K562 (cell line): ENCODE results near the gene LGALS7B. TPM values are rescaled to one million over a fixed set of nuclear protein-coding genes. Genes with fewer than 3 reads are reported as not detected.

ENCODE experiments used
- ATAC-seq: fragments of 200-7000 bp; cut with Tn5 transposase; 3 replicates; pipeline ENCODE4 v1.9.1; 2020; ENCODE audit warnings: moderate library complexity
- BruUV-seq: library from RNA; stranded (reverse); fragments of 400-500 nt; replicated peaks from 2 replicates; lab custom pipeline; 2021; lab: Mats Ljungman, UMichigan
- CTCF ChIA-PET: fragments of 300-600 bp; formaldehyde crosslinking; extraction: SDS; loops from one replicate; lab custom pipeline; 2021; ENCODE audit warnings: low intra/inter-chr PET ratio; lab: Yijun Ruan, JAX
- POLR2A ChIA-PET: fragments of 300-600, 350-650 bp; sonication (Branson Sonifier 250); formaldehyde crosslinking; extraction: SDS; loops from one replicate; lab custom pipeline; 2021; ENCODE audit warnings: antibody characterized with exemption, inconsistent platforms; lab: Yijun Ruan, JAX
- DNase-seq, 4 experiments: peaks; one replicate each; pipeline versions ENCODE4 v3.0.0 to v3.0.0-alpha.2; 2011 to 2018; ENCODE audit warnings: low spot score in 3 of 4, mixed read lengths in 3 of 4; ENCODE audit errors: extremely low read depth in 1 of 4
- FAIRE-seq: peaks from 2 replicates; lab custom pipeline; 2011; peaks lifted over from hg19 to GRCh38; lab: Jason Lieb, UNC
- H2AFZ ChIP-seq: 2 replicates; pipeline ENCODE4 v1.6.0; 2011; ENCODE audit warnings: low read depth, low read length, control low read depth, inconsistent platforms
- H3K27ac ChIP-seq: fragments of 200-600 bp; 3 replicates; pipeline ENCODE4 v1.8.0; 2011; ENCODE audit warnings: low read depth, mild to moderate bottlenecking, control low read depth, inconsistent platforms, low read length, moderate library complexity, mixed read lengths; ENCODE audit errors: extremely low read depth
- H3K27me3 ChIP-seq, 2 experiments: fragments of 300-600 bp in 1 of 2; 2 replicates in 1 of 2; 3 replicates in 1 of 2; pipeline versions ENCODE4 v1.6.0 to v1.8.0; 2011; ENCODE audit warnings: inconsistent platforms in 2 of 2, low read length in 2 of 2, mild to moderate bottlenecking in 1 of 2, mixed read lengths in 1 of 2, moderate library complexity in 1 of 2; ENCODE audit not compliant: control insufficient read depth in 2 of 2, insufficient read depth in 2 of 2
- H3K36me3 ChIP-seq: fragments of 300-600 bp; 3 replicates; pipeline ENCODE4 v1.8.0; 2011; ENCODE audit warnings: mild to moderate bottlenecking, low read length, inconsistent platforms; ENCODE audit not compliant: control insufficient read depth, insufficient read depth
- H3K4me1 ChIP-seq, 2 experiments: fragments of 200-600 bp in 1 of 2; replicated peaks in 1 of 2; 2 replicates in 1 of 2; 3 replicates in 1 of 2; pipeline versions ENCODE4 v1.5.1 to v1.8.0; 2011; ENCODE audit warnings: inconsistent platforms in 2 of 2, low read length in 2 of 2, mild to moderate bottlenecking in 1 of 2, mixed read lengths in 1 of 2, moderate library complexity in 1 of 2; ENCODE audit not compliant: control insufficient read depth in 2 of 2, insufficient read depth in 2 of 2
- H3K4me2 ChIP-seq: 2 replicates; pipeline ENCODE4 v1.6.1; 2011; ENCODE audit warnings: low read length, control low read depth, inconsistent platforms, mixed read lengths; ENCODE audit not compliant: insufficient read depth
- H3K4me3 ChIP-seq: fragments of 200-600 bp; sonication (generic), shearing (Covaris generic); 2 replicates; pipeline ENCODE4 v1.5.1; 2016; ENCODE audit warnings: control low read depth, inconsistent platforms
- H3K79me2 ChIP-seq: fragments of 200-600 bp; 3 replicates; pipeline ENCODE4 v1.8.0; 2011; ENCODE audit warnings: low read length, inconsistent platforms; ENCODE audit not compliant: control insufficient read depth, insufficient read depth
- H3K9ac ChIP-seq, 2 experiments: 2 replicates each; pipeline versions ENCODE4 v1.6.0 to v1.6.1; 2011; ENCODE audit warnings: low read depth in 2 of 2, low read length in 2 of 2, control low read depth in 1 of 2, inconsistent platforms in 1 of 2, mild to moderate bottlenecking in 1 of 2, mixed read lengths in 1 of 2; ENCODE audit not compliant: insufficient read depth in 1 of 2
- H3K9me1 ChIP-seq: one replicate; pipeline ENCODE4 v1.6.0; 2011; ENCODE audit warnings: inconsistent platforms, mild to moderate bottlenecking, low read length, moderate library complexity; ENCODE audit not compliant: control insufficient read depth, insufficient read depth
- H3K9me3 ChIP-seq: replicated peaks from 2 replicates; pipeline ENCODE4 v1.5.1; 2011; ENCODE audit warnings: low read depth, low read length, inconsistent platforms; ENCODE audit not compliant: control insufficient read depth, insufficient read depth
- H4K20me1 ChIP-seq: replicated peaks from 2 replicates; pipeline ENCODE4 v1.6.1; 2011; ENCODE audit warnings: low read length, inconsistent platforms, mixed read lengths; ENCODE audit not compliant: control insufficient read depth, insufficient read depth
- ARID3B ChIP-seq: fragments of 250-450 bp; sonication (Bioruptor Pico); IDR thresholded peaks from 2 replicates; pipeline ENCODE4 v1.4.0; 2020; ENCODE audit warnings: borderline replicate concordance
- C11orf30 ChIP-seq: fragments of 450-650 bp; IDR thresholded peaks from 2 replicates; pipeline ENCODE4 v1.6.1; 2016; ENCODE audit warnings: low read depth, mild to moderate bottlenecking
- CBFA2T3 ChIP-seq: fragments of 450-650 bp; IDR thresholded peaks from 2 replicates; pipeline ENCODE4 v1.6.1; 2017
- E2F6 ChIP-seq, 2 experiments: IDR thresholded peaks; 2 replicates each; pipeline ENCODE4 v1.6.1; 2011; ENCODE audit warnings: borderline replicate concordance in 1 of 2, control low read depth in 1 of 2, low read depth in 1 of 2, low read length in 1 of 2, mild to moderate bottlenecking in 1 of 2, mixed read lengths in 1 of 2, moderate library complexity in 1 of 2; ENCODE audit not compliant: insufficient read depth in 1 of 2, insufficient read length in 1 of 2, poor library complexity in 1 of 2, severe bottlenecking in 1 of 2; ENCODE audit errors: extremely low read depth in 1 of 2
- EHMT2 ChIP-seq: fragments of 450-650 bp; IDR thresholded peaks from 2 replicates; pipeline ENCODE4 v1.6.1; 2018; ENCODE audit warnings: antibody characterized with exemption
- ESRRB ChIP-seq: fragments of 250-450 bp; sonication (Bioruptor Pico); IDR thresholded peaks from 2 replicates; pipeline ENCODE4 v1.5.0; 2020; ENCODE audit warnings: mild to moderate bottlenecking, moderate library complexity, borderline replicate concordance
- FOXK1 ChIP-seq: sonication (generic); formaldehyde crosslinking; IDR thresholded peaks from 2 replicates; pipeline ENCODE4 v1.8.0; 2022; ENCODE audit warnings: missing genetic modification reagents, mild to moderate bottlenecking, borderline replicate concordance
- GABPB1 ChIP-seq: sonication (generic); formaldehyde crosslinking; IDR thresholded peaks from 2 replicates; pipeline ENCODE4 v1.8.0; 2022; ENCODE audit warnings: mild to moderate bottlenecking, missing genetic modification reagents
- HMBOX1 ChIP-seq: sonication (generic); IDR thresholded peaks from 2 replicates; pipeline ENCODE4 v1.6.1; 2016
- KDM4B ChIP-seq, 2 experiments: fragments of 450-650 bp in 1 of 2; sonication (generic) in 1 of 2; IDR thresholded peaks; 2 replicates each; pipeline ENCODE4 v1.6.1; 2016 to 2017; ENCODE audit warnings: borderline replicate concordance in 2 of 2, antibody characterized with exemption in 1 of 2, low read depth in 1 of 2, mild to moderate bottlenecking in 1 of 2
- MCM3 ChIP-seq: fragments of 450-650 bp; IDR thresholded peaks from 2 replicates; pipeline ENCODE4 v1.6.1; 2016
- SIRT6 ChIP-seq: IDR thresholded peaks from one replicate; pipeline ENCODE4 v1.6.1; 2012; ENCODE audit warnings: low read depth, mild to moderate bottlenecking, control low read depth, inconsistent platforms, low read length, moderate library complexity
- WGBS: fragments of 100-300 bp; shearing (Covaris generic); methylation state at CpG from one replicate; pipeline ENCODE4 v1.1.6; 2016; ENCODE audit warnings: low coverage, mixed read lengths; ENCODE audit not compliant: insufficient coverage; ENCODE audit errors: missing lambda C conversion rate; 5-methylcytosine and 5-hydroxymethylcytosine counted together
- in situ Hi-C: fragments of 300-500 bp; cut with MboI; formaldehyde crosslinking; loops from 4 replicates; pipeline ENCODE4 v1.15.0; 2018; ENCODE audit warnings: inconsistent platforms, mixed read lengths
- intact Hi-C: fragments of 100-400 bp; cut with micrococcal nuclease; formaldehyde crosslinking; loops from 2 replicates; pipeline ENCODE4 v1.14.2; 2022
- polyA plus RNA-seq, 8 experiments: library from polyadenylated mRNA; depleted of rRNA in 4 of 8; stranded (reverse) in 5 of 8; unstranded in 3 of 8; fragments of >200 nt; fragmentation: Nextera tagmentation in 2 of 8; fragmentation: Illumina TruSeq in 1 of 8; extraction: Ambion mirVana in 2 of 8; extraction: Trizol in 1 of 8; gene quantifications; 2 replicates each; pipeline versions ENCODE4 v1.2.1 to v1.2.3, GENCODE V29; 2011 to 2014; ENCODE audit warnings: inconsistent platforms in 1 of 8, missing spikeins in 1 of 8
- total RNA-seq, 7 experiments: library from RNA; depleted of rRNA in 6 of 7; stranded (reverse); fragments of >200 nt in 6 of 7; fragmentation: Illumina TruSeq in 2 of 7; extraction: Trizol in 2 of 7; gene quantifications; 2 replicates each; pipeline versions ENCODE4 v1.2.1 to v1.2.3, GENCODE V29; 2011 to 2021; ENCODE audit warnings: low replicate concordance in 1 of 7

Gene LGALS7B
- total and polyA plus RNA-seq, 9 of the 15 experiments (the other 6 are each of a cell fraction or from before 2014, with no cell fraction given) = not detected

- in situ Hi-C loops = no loop called here
- no TSS peak for BruUV-seq
- no peak overlapping the region for H3K4me2 ChIP-seq
- H3K9me3 ChIP-seq = no peaks in the 10 kb centered on the region
- H4K20me1 ChIP-seq = no peaks in the 10 kb centered on the region
- intact Hi-C loops = no loop called here
- no peaks in the 10 kb centered on the region for H3K36me3 ChIP-seq
- no peak overlapping the region for H3K9ac ChIP-seq
- CTCF ChIA-PET = no interaction called here
- H3K27ac ChIP-seq = no peak overlapping the region
- ATAC-seq (no peak), DNase-seq (no peak), FAIRE-seq (no peak)
- peaks cover 0 to 7% of the 10 kb centered on the region in 2 experiments; a peak in 1 of 5 replicates for H3K4me1 ChIP-seq
- H3K27me3 ChIP-seq = peaks cover 0 to 7% of the 10 kb centered on the region in 2 experiments; a peak in 1 of 5 replicates
- no peak overlapping the region for H3K4me3 ChIP-seq
- POLR2A ChIA-PET = interaction anchor here (1.3 to 2.3 kb wide), 2 partner anchors 11 to 26 kb away, joined by 4 to 8 read pairs; partner anchors contain the start of gene LGALS4
- TF ChIP-seq ESRRB (no peak), EHMT2 (peak; percentile 70), E2F6 (IDR thresholded peaks at IDR 0.05; ENCODE audit: borderline replicate concordance in 1 of 2, extremely low read depth in 1 of 2, insufficient read depth in 1 of 2, insufficient read length in 1 of 2, low read depth in 1 of 2, low read length in 1 of 2, poor library complexity in 1 of 2, severe bottlenecking in 1 of 2) (no peak), FOXK1 (CRISPR knock-in tag) (no peak), MCM3 (0 out of 2 replicates have a peak, but pooled peaks have one; percentile 57), KDM4B (IDR thresholded peaks at IDR 0.05; ENCODE audit: borderline replicate concordance in 2 of 2, low read depth in 1 of 2) (no peak), C11orf30 (peak; percentile 34; the same call in 1 of the 2 replicates), GABPB1 (no peak), CBFA2T3 (no peak), SIRT6 (no peak), HMBOX1 (no peak), ARID3B (CRISPR knock-in tag) (no peak)
- no peaks in the 10 kb centered on the region for H3K9me1 ChIP-seq
- H2AFZ ChIP-seq = no peak overlapping the region
- 24% methylated on average over 5 of the region's 5 CpGs for WGBS
- H3K79me2 ChIP-seq = no peaks in the 10 kb centered on the region
Measured at GRCh38 chr19:38800577-38801347, 11.8 kb downstream of the LGALS7B start.
